CD4-positive, alpha-beta T cell treated with Interleukin-1 beta for 1 hour (primary cell): Measurements from ENCODE around the gene SMOC2.

ENCODE experiments used
- DNase-seq, 2 donors: peaks; one replicate each; pipeline ENCODE4 v3.0.0-alpha.2; 2020 to 2022

Gene SMOC2, protein sequence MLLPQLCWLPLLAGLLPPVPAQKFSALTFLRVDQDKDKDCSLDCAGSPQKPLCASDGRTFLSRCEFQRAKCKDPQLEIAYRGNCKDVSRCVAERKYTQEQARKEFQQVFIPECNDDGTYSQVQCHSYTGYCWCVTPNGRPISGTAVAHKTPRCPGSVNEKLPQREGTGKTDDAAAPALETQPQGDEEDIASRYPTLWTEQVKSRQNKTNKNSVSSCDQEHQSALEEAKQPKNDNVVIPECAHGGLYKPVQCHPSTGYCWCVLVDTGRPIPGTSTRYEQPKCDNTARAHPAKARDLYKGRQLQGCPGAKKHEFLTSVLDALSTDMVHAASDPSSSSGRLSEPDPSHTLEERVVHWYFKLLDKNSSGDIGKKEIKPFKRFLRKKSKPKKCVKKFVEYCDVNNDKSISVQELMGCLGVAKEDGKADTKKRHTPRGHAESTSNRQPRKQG

GRCh38 chr6:168440520-168441433 lies at the start of gene SMOC2:
Gene SMOC2, plus strand, starts transcription at chr6:168441184. Its CDS starts 187 bp downstream, at chr6:168441371.
- DNase-seq: no peak

GRCh38 chr6:168393126-168393870 lies 47.7 kb upstream of the SMOC2 start:
- no peak for DNase-seq

DNA sequence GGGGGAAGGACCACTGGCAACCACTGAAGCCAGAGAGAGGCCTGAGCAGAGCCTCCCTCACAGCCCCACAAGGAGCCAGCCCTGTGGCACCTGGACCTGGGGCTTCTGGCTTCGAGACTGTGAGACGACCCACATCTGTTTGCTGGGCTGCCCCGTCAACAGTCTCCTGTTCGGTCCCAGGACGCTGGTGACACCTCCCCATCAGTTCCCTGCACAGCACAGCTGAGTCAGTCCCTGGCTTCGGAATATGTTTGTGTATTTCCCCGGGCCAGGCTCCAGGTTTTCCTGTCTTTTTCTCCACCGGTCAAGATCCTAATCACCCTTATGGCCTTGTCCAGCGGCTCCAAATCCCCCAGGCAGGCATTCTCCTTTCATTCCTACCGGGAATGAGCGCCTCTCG lies 46.4 kb upstream of the SMOC2 start:
- DNase-seq: no peak

DNA sequence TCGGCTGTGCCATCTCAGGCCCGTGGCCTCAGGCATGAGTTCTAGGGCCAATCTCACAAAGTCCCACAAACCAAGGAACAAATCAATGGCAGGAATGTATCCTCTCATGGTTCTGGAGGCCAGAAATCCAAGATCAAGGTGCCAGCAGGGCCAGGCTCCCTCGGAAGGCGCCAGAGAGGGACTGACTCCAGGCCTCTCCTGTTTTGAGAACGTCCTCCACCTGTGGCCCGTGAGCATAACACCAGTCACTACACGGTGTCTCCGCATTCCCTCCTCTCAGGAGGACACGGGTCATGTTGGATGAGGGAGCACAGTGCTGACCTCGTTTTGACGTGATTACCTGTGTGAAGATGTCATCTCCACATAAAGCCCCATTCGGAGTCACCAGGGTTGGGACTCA lies 45.0 kb upstream of the SMOC2 start:
- no peak for DNase-seq

DNA sequence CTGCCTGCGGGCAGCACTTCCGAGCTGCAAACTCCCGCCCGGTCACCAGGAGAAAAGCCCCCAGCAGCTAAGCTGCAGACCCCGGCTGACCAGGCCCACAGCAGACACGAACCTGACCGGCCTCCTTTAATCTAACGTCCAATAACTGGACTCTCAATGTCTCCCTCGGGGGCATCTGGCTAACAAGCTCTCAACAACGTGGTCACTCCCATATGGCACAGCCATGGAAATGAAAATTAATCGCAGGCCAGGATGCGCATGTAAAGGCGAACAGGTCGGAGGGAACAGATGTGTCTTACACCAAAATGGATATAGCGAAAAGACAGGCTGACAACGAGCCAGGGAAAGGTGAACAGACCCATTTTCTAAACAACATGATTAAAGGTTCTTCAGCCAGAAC lies 44.4 kb upstream of the SMOC2 start:
- no peak for DNase-seq

DNA sequence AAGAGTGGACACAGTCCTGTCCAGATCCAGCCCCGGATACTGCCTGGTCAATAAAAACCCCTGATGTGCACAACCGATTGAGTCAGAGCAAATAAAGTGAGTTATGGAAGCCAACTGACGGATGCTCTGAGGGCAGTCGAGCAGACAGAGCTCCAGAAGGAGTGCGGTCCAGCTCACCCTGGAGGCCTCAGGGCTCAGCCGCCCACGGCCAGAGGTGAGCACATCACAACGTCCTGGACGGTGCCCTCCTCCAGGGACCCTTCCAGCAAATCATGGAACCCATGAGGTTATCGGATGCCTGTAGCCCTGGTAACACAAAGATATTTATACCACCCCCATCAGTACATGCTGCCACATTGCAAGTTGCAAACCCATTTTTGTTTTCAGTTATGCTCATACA lies 44.0 kb upstream of the SMOC2 start:
- DNase-seq: no peak

DNA sequence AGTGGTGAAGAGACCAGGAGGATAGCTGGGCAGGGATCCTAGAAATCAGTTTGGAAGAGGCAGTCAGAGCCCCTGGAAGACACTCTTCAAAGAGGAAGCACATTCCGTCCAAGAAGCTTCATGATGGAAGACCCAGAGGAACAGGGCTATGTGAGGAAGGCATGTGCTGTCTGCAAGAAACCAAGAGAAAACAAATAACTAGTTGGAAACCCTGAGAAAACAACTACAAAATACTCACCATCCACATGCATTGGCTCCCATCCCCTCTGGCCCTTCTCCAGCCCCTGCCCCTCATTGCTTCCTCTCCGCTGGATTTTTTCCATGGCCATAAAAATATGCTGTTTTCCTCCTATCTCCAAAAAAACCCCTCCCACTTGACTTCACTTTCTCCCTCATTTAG lies 40.9 kb upstream of the SMOC2 start:
- no peak for DNase-seq

DNA sequence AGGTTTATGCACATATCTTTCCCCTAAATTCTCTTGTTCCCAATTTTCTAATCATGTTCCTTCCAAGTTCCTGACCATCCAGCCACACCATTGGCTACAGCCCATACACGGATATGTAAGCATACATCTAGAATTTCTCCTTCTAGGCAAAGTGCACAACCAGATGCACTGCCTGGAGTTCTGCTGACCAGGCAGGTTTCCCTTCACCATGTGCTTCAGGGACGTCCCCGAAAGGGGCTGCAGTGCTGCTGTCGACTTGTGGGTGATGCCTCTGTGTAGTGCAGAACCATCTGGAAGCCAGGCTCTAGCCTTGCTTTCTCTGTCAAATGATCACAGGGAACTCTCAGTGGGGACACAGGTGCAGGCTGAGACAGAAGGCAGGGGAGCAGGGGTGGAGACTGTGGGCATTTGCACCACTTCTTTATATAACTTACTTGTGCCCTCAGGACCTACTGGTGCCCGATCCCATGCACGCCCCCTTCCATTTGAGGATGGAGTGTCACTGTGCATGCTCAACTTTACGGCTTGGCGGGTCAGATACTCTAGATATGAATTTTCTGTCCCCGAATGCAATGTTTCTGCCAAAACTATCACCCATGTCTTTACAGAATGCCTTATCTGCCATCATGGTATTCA lies 37.5 kb upstream of the SMOC2 start:
- no peak for DNase-seq

DNA sequence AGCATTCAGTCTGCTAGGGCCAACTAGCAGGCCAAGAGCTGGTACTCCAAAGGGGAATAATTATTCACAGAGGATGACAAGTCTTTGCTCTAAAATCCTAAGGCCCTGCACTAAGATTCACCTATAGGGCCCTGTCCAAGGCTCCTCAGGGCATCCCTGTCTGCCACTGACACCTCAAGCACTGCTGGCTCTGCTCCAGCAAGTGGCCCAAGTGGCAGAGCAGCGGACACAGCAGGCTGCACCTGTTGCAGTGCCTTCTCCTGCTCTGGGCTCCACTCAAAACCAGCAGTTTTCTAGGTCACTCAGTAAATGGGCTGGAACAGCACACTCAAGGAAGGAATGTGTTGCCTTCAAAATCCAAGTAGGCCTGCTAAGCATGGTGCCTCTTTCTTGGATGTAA lies 36.4 kb upstream of the SMOC2 start:
- no peak for DNase-seq

DNA sequence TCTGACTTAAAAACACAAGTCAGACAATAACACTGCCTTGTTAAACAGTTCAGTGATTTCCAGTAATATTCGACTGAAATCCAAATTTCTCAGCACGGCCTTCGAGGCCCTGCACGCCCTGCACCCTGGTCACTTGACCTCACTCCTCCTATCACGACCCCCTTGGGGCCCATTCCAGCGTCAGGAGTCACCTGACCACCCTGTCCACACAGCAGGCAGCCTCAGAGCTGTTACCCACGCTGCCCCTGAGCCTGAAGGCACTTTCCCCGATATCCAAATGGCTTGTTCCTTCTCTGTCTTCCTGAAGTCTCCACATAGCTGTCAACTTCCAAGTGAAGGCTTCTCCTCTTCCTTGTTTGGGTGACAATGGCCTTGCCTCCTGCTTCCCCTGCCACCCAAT lies 33.1 kb upstream of the SMOC2 start:
- DNase-seq: no peak

GRCh38 chr6:168408504-168409136 lies 32.4 kb upstream of the SMOC2 start:
- no peak for DNase-seq

- no peak for DNase-seq
Observed at GRCh38 chr6:168410035-168410434, 30.9 kb upstream of the SMOC2 start.

DNA sequence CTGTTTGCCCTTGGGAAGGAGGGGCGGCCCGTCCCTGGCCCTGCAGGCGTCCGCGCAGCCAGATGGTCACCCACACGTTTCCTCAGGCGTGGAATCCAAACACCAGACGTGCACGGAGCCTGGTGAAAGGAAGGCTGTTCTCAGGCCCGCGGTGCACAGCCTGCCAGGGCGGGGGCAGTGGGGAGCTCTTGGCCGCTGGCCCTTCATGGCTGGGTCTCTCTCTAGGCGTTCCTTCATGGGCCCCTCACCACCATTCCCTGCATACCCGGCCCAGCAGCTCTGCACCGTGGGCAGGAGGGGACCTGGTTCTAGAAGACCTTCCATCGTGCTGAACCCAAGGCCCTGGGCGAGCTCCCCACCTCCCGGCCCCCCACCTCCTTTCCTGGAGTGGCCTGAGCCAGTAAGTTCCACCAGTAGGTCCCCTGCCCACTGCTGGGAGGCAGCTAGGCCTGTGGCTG lies 30.4 kb upstream of the SMOC2 start:
- DNase-seq: no peak

GRCh38 chr6:168411130-168411529 lies 29.9 kb upstream of the SMOC2 start:
- DNase-seq: no peak

DNA sequence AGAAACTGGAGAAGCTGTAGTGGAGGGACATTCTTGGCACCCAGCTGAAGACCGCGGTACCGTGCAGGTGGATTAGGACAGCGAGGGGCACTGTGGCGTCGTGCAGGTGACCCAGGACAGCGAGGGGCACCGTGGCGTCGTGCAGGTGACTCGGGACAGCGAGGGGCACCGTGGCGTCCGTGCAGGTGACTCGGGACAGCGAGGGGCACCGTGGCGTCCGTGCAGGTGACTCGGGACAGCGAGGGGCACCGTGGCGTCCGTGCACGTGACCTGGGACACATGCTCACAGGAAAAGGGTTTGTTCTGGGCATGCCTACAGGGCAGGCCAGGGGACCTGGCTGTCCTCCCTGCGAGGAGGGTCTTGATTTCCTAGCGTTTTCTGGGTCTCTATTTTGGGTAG lies 29.2 kb upstream of the SMOC2 start:
- DNase-seq: no peak

DNA sequence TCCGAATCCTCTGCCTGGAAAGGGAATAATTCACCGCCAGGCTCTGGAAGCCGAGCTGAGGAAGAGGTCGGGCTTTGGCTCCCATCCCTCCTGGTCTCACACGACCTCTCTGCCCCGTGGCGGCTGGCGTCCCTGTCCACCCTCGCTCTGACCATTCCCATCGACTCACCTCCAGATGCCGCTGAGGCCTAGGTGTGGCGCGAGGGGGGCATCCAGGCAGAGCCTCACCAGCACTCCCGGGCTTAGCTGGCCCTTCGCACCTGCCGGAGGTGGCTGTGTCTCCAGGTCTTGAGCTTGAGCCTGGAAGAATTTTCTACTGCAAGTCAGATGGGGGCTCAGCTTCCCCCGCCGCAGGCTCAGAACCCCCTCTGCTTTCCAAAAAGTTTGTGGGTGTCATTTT lies 28.5 kb upstream of the SMOC2 start:
- DNase-seq: no peak

- no peak for DNase-seq
Observed at GRCh38 chr6:168413018-168413720, 27.8 kb upstream of the SMOC2 start.

DNA sequence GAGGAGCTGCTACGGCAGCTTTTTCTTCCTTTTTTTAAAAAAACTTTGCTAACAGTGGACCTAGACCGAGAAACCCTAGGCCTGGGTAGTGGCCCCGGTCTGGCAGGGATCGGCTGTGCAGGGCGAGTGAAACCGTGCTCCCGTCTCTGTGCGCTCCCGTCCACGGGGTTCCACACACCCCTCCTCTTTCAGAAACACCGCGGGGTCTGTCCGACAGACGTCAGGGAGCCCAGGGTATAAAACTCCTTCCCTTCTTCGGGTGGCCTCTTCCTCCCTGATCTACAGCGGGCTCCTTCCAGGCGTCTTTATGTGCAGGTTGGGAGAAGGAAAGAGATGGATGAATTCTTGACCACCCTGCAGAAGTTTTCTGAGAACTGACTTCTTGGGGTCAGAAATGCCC lies 27.1 kb upstream of the SMOC2 start:
- no peak for DNase-seq

DNA sequence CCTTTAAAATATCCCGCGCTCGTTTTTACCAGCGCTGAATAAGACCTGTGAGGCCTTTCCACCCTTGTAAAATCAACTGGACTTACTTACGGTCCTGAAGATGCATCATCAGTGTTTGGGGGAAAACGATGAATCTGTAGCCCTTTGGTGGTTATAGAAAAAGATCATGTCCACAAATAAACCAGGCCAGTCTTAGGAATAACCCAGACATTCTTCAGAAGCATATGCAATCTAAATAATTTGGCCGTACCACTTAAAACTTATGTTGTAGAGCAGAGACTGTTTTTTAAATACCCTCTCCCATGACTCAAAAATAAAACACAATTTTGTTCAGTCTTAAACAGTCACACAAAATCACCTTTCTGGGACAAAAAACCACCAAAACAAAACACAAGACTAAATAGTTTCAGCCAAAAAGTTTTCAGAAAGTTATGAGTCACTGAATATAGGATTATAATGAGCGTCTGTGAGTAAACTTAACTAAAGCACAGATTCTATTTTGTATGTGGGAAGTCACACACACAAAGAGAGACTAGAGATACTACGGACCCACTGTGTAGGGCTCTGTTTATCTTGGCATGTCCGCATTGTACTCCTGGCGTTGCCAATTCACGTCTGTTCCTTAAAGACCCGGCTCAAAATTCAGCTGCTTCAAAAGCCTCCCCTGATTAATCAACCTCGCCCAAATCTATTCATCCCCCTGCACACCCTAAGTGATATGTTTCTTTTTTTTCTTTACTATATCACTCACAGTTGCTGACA lies 26.5 kb upstream of the SMOC2 start:
- DNase-seq: no peak

GRCh38 chr6:168415098-168415992 lies 25.6 kb upstream of the SMOC2 start:
- no peak for DNase-seq
